Fibroblast of lung (primary cell): ENCODE results near the gene CCDC92B. TPM values are rescaled to one million over a fixed set of nuclear protein-coding genes. Genes with fewer than 3 reads are reported as not detected.

Experiments used
- DNase-seq, 2 donors: peaks; one replicate each; pipeline versions ENCODE4 v3.0.0 to v3.0.0-alpha.2; 2010; ENCODE audit warnings: low read depth in 2 of 2
- H2AFZ ChIP-seq: 2 replicates; pipeline ENCODE4 v1.5.1; 2012; ENCODE audit warnings: low read length, control low read depth, inconsistent platforms
- H3K27ac ChIP-seq: 2 replicates; pipeline ENCODE4 v1.5.1; 2011; ENCODE audit warnings: low read length, control low read depth; ENCODE audit not compliant: insufficient read depth
- H3K27me3 ChIP-seq: 2 replicates; pipeline ENCODE4 v1.5.1; 2011; ENCODE audit warnings: mild to moderate bottlenecking, low read length; ENCODE audit not compliant: control insufficient read depth, insufficient read depth
- H3K36me3 ChIP-seq: 2 replicates; pipeline ENCODE4 v1.5.1; 2011; ENCODE audit warnings: low read length; ENCODE audit not compliant: control insufficient read depth, insufficient read depth
- H3K4me1 ChIP-seq: 2 replicates; pipeline ENCODE4 v1.5.1; 2011; ENCODE audit warnings: low read length; ENCODE audit not compliant: control insufficient read depth, insufficient read depth; ENCODE audit errors: extremely low read depth
- H3K4me2 ChIP-seq: 2 replicates; pipeline ENCODE4 v1.5.1; 2011; ENCODE audit warnings: low read length, control low read depth; ENCODE audit not compliant: insufficient read depth; ENCODE audit errors: extremely low read depth
- H3K4me3 ChIP-seq, 4 experiments: fragments of 200-600 bp in 1 of 4; sonication (generic) in 1 of 4; replicated peaks in 1 of 4; 2 replicates each; pipeline ENCODE4 v1.5.1; 2011 to 2016; ENCODE audit warnings: low read length in 4 of 4, low read depth in 3 of 4, mild to moderate bottlenecking in 3 of 4, control low read depth in 2 of 4, inconsistent platforms in 1 of 4, mixed read lengths in 1 of 4; ENCODE audit not compliant: insufficient read depth in 1 of 4; ENCODE audit errors: control extremely low read depth in 1 of 4
- H3K79me2 ChIP-seq: 2 replicates; pipeline ENCODE4 v1.5.1; 2012; ENCODE audit warnings: mild to moderate bottlenecking, low read length, inconsistent platforms; ENCODE audit not compliant: control insufficient read depth, insufficient read depth
- H3K9ac ChIP-seq: 2 replicates; pipeline ENCODE4 v1.5.1; 2011; ENCODE audit warnings: mild to moderate bottlenecking, low read length, control low read depth; ENCODE audit not compliant: insufficient read depth
- H3K9me3 ChIP-seq: 2 replicates; pipeline ENCODE4 v1.5.1; 2012; ENCODE audit warnings: low read depth, low read length; ENCODE audit not compliant: control insufficient read depth, insufficient read depth
- H4K20me1 ChIP-seq: 2 replicates; pipeline ENCODE4 v1.5.1; 2011; ENCODE audit warnings: low read length; ENCODE audit not compliant: control insufficient read depth, insufficient read depth; ENCODE audit errors: extremely low read depth
- EZH2 ChIP-seq: IDR thresholded peaks from 2 replicates; pipeline ENCODE4 v1.5.1; 2012; ENCODE audit warnings: low read length, control low read depth, mild to moderate bottlenecking; ENCODE audit errors: missing control alignments
- polyA plus RNA-seq, 2 donors: library from polyadenylated mRNA; depleted of rRNA in 1 of 2; stranded (reverse) in 1 of 2; unstranded in 1 of 2; fragments of >200 nt; gene quantifications; 2 replicates each; pipeline ENCODE4 v1.2.1, GENCODE V29; 2011 to 2012; ENCODE audit warnings: missing spikeins in 1 of 2
- total RNA-seq: library from RNA; depleted of rRNA; stranded (reverse); fragments of >200 nt; gene quantifications from 2 replicates; pipeline ENCODE4 v1.2.1, GENCODE V29; 2014
- TF ChIP-seq, protein P1 (sequence below), 2 donors: IDR thresholded peaks in 1 of 2; conservative IDR thresholded peaks in 1 of 2; 1 replicate in 1 of 2; 2 replicates in 1 of 2; pipeline ENCODE4 v1.5.1; 2011 to 2012; ENCODE audit warnings: low read length in 2 of 2, control low read depth in 1 of 2, inconsistent platforms in 1 of 2, low read depth in 1 of 2, mild to moderate bottlenecking in 1 of 2

Gene CCDC92B
- total and polyA plus RNA-seq, 2 donors (not counting 1 experiment from before 2014, with no cell fraction given) = not detected

DNA sequence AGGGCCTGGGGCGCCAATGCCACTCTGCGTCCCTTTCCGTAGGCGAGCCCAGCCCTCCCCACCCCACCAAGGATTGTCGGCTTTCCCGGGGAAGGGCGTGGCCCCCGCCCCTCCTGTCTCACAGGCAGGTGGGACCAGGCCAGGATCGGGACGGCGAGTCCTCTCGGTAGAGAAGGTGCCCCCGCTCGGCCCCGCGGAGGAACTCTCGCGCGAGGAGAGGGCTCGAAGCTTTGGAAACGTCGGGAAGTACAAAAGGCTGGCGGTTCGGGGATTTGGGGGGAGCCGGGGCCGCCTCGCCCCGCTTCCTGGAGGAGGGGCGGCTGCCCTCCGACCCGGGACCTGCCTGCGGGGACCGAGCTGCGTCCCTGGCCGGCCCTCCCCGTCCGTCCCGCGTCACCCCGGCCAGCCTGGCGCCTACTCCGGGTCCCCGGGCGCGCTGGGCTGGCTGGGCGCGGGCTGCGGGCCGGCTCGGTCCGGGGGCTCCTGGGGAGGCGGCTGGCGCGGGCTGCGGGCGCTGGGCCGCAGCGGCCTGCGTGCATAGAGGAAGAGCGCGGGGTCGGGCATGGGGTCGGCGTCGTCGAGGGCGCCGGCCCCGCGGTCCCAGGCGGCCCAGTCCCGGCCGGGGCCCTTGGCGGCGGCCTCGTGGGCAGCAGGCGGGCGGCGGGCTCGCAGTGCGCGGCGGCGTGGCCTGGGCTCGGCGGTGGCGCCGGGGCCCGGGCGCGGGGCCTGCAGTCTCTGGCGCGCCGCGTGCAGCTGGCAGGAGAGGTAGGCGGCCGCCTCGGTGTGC lies 25.3 kb downstream of the CCDC92B start:
- TF ChIP-seq EZH2 = no peak
- TF ChIP-seq, protein P1, sequence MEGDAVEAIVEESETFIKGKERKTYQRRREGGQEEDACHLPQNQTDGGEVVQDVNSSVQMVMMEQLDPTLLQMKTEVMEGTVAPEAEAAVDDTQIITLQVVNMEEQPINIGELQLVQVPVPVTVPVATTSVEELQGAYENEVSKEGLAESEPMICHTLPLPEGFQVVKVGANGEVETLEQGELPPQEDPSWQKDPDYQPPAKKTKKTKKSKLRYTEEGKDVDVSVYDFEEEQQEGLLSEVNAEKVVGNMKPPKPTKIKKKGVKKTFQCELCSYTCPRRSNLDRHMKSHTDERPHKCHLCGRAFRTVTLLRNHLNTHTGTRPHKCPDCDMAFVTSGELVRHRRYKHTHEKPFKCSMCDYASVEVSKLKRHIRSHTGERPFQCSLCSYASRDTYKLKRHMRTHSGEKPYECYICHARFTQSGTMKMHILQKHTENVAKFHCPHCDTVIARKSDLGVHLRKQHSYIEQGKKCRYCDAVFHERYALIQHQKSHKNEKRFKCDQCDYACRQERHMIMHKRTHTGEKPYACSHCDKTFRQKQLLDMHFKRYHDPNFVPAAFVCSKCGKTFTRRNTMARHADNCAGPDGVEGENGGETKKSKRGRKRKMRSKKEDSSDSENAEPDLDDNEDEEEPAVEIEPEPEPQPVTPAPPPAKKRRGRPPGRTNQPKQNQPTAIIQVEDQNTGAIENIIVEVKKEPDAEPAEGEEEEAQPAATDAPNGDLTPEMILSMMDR (conservative IDR thresholded peaks at IDR 0.05 in 1 of 2, IDR thresholded peaks at IDR 0.05 in 1 of 2; ENCODE audit: low read depth in 1 of 2, low read length in 2 of 2) = no peak
- no peak overlapping the region for H3K27ac ChIP-seq
- no peak for DNase-seq
- peak overlapping the region; percentile 5 for H3K4me2 ChIP-seq
- peaks cover 27% of the 10 kb centered on the region for H3K27me3 ChIP-seq
- no peak overlapping the region for H3K4me3 ChIP-seq
- H3K4me1 ChIP-seq = no peaks in the 10 kb centered on the region
- H3K79me2 ChIP-seq = no peaks in the 10 kb centered on the region
- H3K36me3 ChIP-seq = no peaks in the 10 kb centered on the region
- H4K20me1 ChIP-seq = no peaks in the 10 kb centered on the region
- no peak overlapping the region for H2AFZ ChIP-seq
- H3K9me3 ChIP-seq = no peaks in the 10 kb centered on the region
- no peak overlapping the region for H3K9ac ChIP-seq

DNA sequence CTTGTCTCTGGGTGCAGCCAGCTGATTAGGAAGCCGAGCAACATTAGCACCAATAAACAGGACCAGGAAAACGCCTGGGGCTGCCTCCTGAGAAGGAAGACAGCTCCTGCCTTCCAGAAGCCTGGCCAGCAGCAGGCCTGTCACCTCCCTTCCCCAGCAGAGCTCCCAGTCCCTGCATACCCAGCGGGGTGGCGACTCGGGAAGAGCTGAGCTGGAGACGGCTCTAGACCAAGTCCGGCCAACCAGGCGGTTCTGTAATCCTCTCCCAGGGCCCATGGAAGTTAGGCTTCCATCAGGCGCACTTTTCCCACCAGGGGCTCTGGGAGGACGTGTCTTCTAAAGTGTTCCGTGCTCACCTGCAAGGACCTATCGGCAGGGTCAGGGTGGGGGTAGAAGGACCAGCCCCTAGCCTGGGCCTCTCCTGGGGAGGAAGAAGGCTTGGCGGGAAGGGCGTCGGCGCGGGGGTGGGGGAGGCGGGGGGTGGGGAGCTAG lies 25.9 kb downstream of the CCDC92B start:
- Histone ChIP-seq H3K27ac (no peak overlapping the region), H3K4me2 (no peak overlapping the region), H3K9me3 (no peaks in the 10 kb centered on the region), H3K4me3 (no peak overlapping the region), H4K20me1 (no peaks in the 10 kb centered on the region), H3K79me2 (no peaks in the 10 kb centered on the region), H3K9ac (no peak overlapping the region), H3K36me3 (no peaks in the 10 kb centered on the region), H3K27me3 (peaks cover 27% of the 10 kb centered on the region), H2AFZ (no peak overlapping the region), H3K4me1 (no peaks in the 10 kb centered on the region)
- DNase-seq = no peak
- TF ChIP-seq, protein P1 (conservative IDR thresholded peaks at IDR 0.05 in 1 of 2, IDR thresholded peaks at IDR 0.05 in 1 of 2; ENCODE audit: low read depth in 1 of 2, low read length in 2 of 2) = no peak
- peak; percentile 14 for TF ChIP-seq EZH2

DNA sequence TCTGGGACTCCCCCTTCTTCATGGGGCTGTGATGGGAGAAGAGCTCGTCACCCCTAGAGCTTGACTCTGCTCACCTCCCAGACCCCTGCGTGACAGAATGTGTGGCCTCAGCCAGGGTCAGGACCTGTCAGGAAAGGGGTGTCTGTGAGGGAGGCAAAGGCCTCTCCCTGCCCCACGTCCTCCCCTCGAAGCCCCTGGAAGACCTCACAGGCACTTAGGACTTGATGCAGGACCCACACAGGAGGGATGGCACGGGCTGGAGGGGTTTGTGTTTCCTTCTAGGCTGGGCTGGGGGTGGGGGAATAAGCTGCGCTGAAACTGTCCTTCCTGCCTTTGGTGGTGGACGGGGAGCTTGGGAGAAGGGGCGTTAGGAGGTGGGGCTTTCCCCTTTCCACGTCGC lies 26.8 kb downstream of the CCDC92B start:
- H3K9ac ChIP-seq = no peak overlapping the region
- no peaks in the 10 kb centered on the region for H3K79me2 ChIP-seq
- no peaks in the 10 kb centered on the region for H4K20me1 ChIP-seq
- H3K4me1 ChIP-seq = no peaks in the 10 kb centered on the region
- no peak overlapping the region for H2AFZ ChIP-seq
- no peak for DNase-seq
- no peaks in the 10 kb centered on the region for H3K36me3 ChIP-seq
- H3K4me3 ChIP-seq = no peak overlapping the region
- no peak overlapping the region for H3K27ac ChIP-seq
- H3K27me3 ChIP-seq = peaks cover 27% of the 10 kb centered on the region
- H3K9me3 ChIP-seq = no peaks in the 10 kb centered on the region
- H3K4me2 ChIP-seq = no peak overlapping the region
- TF ChIP-seq, protein P1 (conservative IDR thresholded peaks at IDR 0.05 in 1 of 2, IDR thresholded peaks at IDR 0.05 in 1 of 2; ENCODE audit: low read depth in 1 of 2, low read length in 2 of 2) = no peak
- no peak for TF ChIP-seq EZH2
